Measurements from ENCODE around the gene ILF3. TPM values are rescaled to one million over a fixed set of nuclear protein-coding genes. Genes with fewer than 3 reads are reported as not detected.

The ILF3 gene
- total RNA-seq, 1 experiment from 2014 or later, result 297 TPM

GRCh38 chr19:10654610-10655456 is 687 bp downstream of the ILF3 start:
- CTCF ChIA-PET, result interaction anchor here (1.5 to 1.9 kb wide), 2 partner anchors 17 to 74 kb away, joined by 3 to 9 read pairs; no protein-coding TSS in a partner anchor
- peak overlapping the region; percentile 98 for H3K27ac Mint-ChIP-seq (ENCODE audit: low read depth, unreplicated experiment)

DNA sequence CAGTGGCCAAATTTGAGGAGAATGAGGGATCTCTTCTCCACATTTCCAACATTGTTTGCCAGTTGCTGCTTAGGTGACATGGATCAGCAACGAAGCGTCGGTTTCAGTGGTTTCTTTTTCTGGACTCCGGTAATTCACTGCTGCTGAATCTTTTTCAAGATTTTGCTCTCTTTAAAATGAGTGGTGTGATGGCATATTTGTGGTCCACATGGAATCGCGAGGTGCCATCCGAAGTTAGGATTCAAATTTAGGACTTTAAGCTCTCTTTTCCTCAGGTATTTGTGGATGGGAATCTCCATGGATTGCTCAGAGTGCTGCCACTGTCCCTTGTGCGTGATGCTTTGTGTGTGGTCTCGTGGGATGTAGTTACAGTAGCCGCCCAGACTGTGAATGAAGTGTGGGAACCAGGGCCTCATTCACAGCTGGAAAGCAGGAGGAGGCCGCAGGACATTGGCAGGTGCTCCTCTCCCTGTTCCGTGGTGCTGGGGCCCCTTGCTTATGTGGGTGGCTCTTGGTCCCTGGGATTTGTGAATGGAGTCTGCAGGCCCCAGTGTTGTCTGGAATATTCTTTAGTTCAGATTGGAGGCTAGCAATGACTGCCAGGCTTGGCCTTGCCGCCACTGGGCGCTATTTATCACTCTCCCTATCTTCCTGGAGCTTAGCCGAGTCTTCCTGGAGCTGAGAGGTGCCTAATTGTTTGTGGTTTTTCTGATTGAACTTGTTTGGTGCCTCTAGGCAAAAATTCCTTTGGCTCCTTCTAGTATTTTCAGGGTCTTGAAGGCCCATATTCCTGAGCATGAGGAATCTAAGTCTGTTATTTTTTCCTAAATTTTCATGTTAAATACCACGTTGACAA is 1.5 kb downstream of the ILF3 start:
- CTCF ChIA-PET, result interaction anchor here (0.8 to 1.9 kb wide), 5 partner anchors 16 to 281 kb away, joined by 3 to 9 read pairs (median 3); no protein-coding TSS in a partner anchor
- no TSS peak for BruUV-seq (replicated peaks)
- Mint-ChIP-seq H3K27me3 (ENCODE audit: insufficient read depth, unreplicated experiment) (no peaks in the 10 kb centered on the region), H3K9me3 (ENCODE audit: unreplicated experiment) (no peaks in the 10 kb centered on the region), H3K27ac (ENCODE audit: low read depth, unreplicated experiment) (peak overlapping the region; percentile 98), H3K36me3 (ENCODE audit: insufficient read depth, unreplicated experiment) (peaks cover 48% of the 10 kb centered on the region), H3K4me3 (ENCODE audit: unreplicated experiment) (peak overlapping the region; percentile 77), H3K4me1 (ENCODE audit: insufficient read depth, unreplicated experiment) (peaks cover 18% of the 10 kb centered on the region)
- POLR2A ChIA-PET, result interaction anchor here (0.6 to 1.7 kb wide), 16 partner anchors 11 to 430 kb away, joined by 3 to 9 read pairs (median 4); partner anchors contain the start of genes DNM2, KRI1 and TMED1
- DNase-seq (ENCODE audit: unreplicated experiment), result peak; percentile 29
- TF ChIP-seq CTCF (IDR thresholded peaks at IDR 0.05; ENCODE audit: unreplicated experiment), result no peak
- intact Hi-C loops (cut with micrococcal nuclease), result no loop called here

More at GRCh38 chr19:10654610-10655456, 687 bp downstream of the ILF3 start:
- peaks cover 12% of the 10 kb centered on the region for H3K4me1 Mint-ChIP-seq (ENCODE audit: insufficient read depth, unreplicated experiment)
- DNase-seq (ENCODE audit: unreplicated experiment), result peak; percentile 45
- POLR2A ChIA-PET, result interaction anchor here (0.7 to 1.7 kb wide), 7 partner anchors 15 to 89 kb away, joined by 3 to 9 read pairs (median 5); partner anchors contain the start of genes DNM2 and KRI1
- BruUV-seq (replicated peaks), result TSS peak; percentile 38
- intact Hi-C loops (cut with micrococcal nuclease), result no loop called here
- H3K9me3 Mint-ChIP-seq (ENCODE audit: unreplicated experiment), result no peaks in the 10 kb centered on the region
- no peak for TF ChIP-seq CTCF (IDR thresholded peaks at IDR 0.05; ENCODE audit: unreplicated experiment)
- peak overlapping the region; percentile 77 for H3K4me3 Mint-ChIP-seq (ENCODE audit: unreplicated experiment)
- no peaks in the 10 kb centered on the region for H3K27me3 Mint-ChIP-seq (ENCODE audit: insufficient read depth, unreplicated experiment)
- peaks cover 40% of the 10 kb centered on the region for H3K36me3 Mint-ChIP-seq (ENCODE audit: insufficient read depth, unreplicated experiment)

DNA sequence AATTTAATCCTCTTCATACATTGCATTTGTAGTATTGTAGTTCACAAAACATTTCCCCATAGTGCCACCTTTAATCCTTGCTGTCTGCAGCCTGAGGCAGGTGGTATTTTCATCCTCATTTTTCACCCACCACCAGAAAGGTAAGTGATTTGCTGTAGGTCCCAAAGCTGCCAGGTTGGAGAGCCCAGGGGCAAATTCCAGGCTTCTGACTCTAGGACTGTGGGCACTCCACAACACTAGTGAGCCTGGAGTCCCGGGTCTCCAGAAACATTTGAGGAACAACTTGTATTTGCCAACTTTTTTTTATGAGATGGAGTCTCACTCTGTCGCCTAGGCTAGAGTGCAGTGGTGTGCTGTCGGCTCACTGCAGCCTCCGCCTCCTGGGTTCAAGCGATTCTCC is 6.2 kb downstream of the ILF3 start:
- no TSS peak for BruUV-seq (replicated peaks)
- Mint-ChIP-seq H3K4me3 (ENCODE audit: unreplicated experiment) (no peak overlapping the region), H3K27ac (ENCODE audit: low read depth, unreplicated experiment) (peak overlapping the region; percentile 19), H3K27me3 (ENCODE audit: insufficient read depth, unreplicated experiment) (no peaks in the 10 kb centered on the region), H3K36me3 (ENCODE audit: insufficient read depth, unreplicated experiment) (peaks cover 49% of the 10 kb centered on the region), H3K9me3 (ENCODE audit: unreplicated experiment) (no peaks in the 10 kb centered on the region), H3K4me1 (ENCODE audit: insufficient read depth, unreplicated experiment) (peaks cover 17% of the 10 kb centered on the region)
- CTCF ChIA-PET, result interaction anchor here (0.6 kb wide), 1 partner anchor 385 kb away, joined by 3 read pairs; no protein-coding TSS in a partner anchor
- POLR2A ChIA-PET, result interaction anchor here (0.7 kb wide), 1 partner anchor 41 kb away, joined by 3 read pairs; the partner anchor contains the start of gene QTRT1
- intact Hi-C loops (cut with micrococcal nuclease), result no loop called here
- no peak for TF ChIP-seq CTCF (IDR thresholded peaks at IDR 0.05; ENCODE audit: unreplicated experiment)
- DNase-seq (ENCODE audit: unreplicated experiment), result peak; percentile 20

All from MCF 10A (cell line).